IMR-90 (cell line): ENCODE results near the gene MGA. TPM values are rescaled to one million over a fixed set of nuclear protein-coding genes. Genes with fewer than 3 reads are reported as not detected.
A peak's percentile ranks its signal among the peaks of the same experiment; 100 is the strongest.

Experiments used
- ATAC-seq: fragments of 200-7000 bp; cut with Tn5 transposase; 2 replicates; pipeline ENCODE4 v1.9.1; 2020; ENCODE audit warnings: low read depth, mild to moderate bottlenecking, moderate library complexity
- BruUV-seq: library from RNA; stranded (reverse); fragments of 400-500 nt; replicated peaks from 2 replicates; lab custom pipeline; 2021; lab: Mats Ljungman, UMichigan
- CTCF ChIA-PET: fragments of 300-600 bp; formaldehyde crosslinking; extraction: SDS; loops from one replicate; lab custom pipeline; 2021; ENCODE audit warnings: antibody characterized with exemption; lab: Yijun Ruan, JAX
- POLR2A ChIA-PET: fragments of 300-600 bp; sonication (Branson Sonifier 250); formaldehyde crosslinking; loops from one replicate; lab custom pipeline; 2022; ENCODE audit warnings: antibody characterized with exemption; ENCODE audit not compliant: unreplicated experiment; lab: Charles Lee
- DNase-seq: peaks from one replicate; pipeline ENCODE4 v3.0.0; 2013
- H2AFZ ChIP-seq: replicated peaks from 2 replicates; pipeline ENCODE3; 2013; ENCODE audit warnings: low read length, mild to moderate bottlenecking; ENCODE audit not compliant: poor library complexity
- H2AK5ac ChIP-seq: 2 replicates; pipeline ENCODE4 v1.6.1; 2013; ENCODE audit warnings: low read depth, low read length, inconsistent platforms
- H2AK9ac ChIP-seq: replicated peaks from 2 replicates; pipeline ENCODE3; 2013; ENCODE audit warnings: mild to moderate bottlenecking, low read depth, low read length, moderate library complexity; ENCODE audit not compliant: poor library complexity
- H2BK120ac ChIP-seq: 2 replicates; pipeline ENCODE4 v1.6.1; 2013; ENCODE audit warnings: low read depth, low read length, inconsistent platforms
- H2BK15ac ChIP-seq: 3 replicates; pipeline ENCODE4 v1.6.1; 2013; ENCODE audit warnings: low read depth, low read length, inconsistent platforms
- H2BK20ac ChIP-seq: 2 replicates; pipeline ENCODE4 v1.6.1; 2013; ENCODE audit warnings: low read depth, mild to moderate bottlenecking, inconsistent platforms, low read length, moderate library complexity
- H2BK5ac ChIP-seq: 2 replicates; pipeline ENCODE4 v1.6.1; 2013; ENCODE audit warnings: mild to moderate bottlenecking, low read depth, low read length, inconsistent platforms; ENCODE audit not compliant: poor library complexity, severe bottlenecking
- H3K14ac ChIP-seq: replicated peaks from 2 replicates; pipeline ENCODE4 v1.6.1; 2013; ENCODE audit warnings: low read depth, low read length, inconsistent platforms
- H3K18ac ChIP-seq: 2 replicates; pipeline ENCODE4 v1.6.1; 2013; ENCODE audit warnings: low read depth, low read length, control low read depth
- H3K23ac ChIP-seq: 2 replicates; pipeline ENCODE4 v1.6.1; 2013; ENCODE audit warnings: low read depth, low read length, inconsistent platforms
- H3K27ac ChIP-seq: 2 replicates; pipeline ENCODE4 v1.5.1; 2013; ENCODE audit warnings: mild to moderate bottlenecking, control low read depth, low read length; ENCODE audit not compliant: insufficient read depth
- H3K27me3 ChIP-seq: 2 replicates; pipeline ENCODE4 v1.6.1; 2013; ENCODE audit warnings: low read length; ENCODE audit not compliant: control insufficient read depth, insufficient read depth
- H3K36me3 ChIP-seq: 2 replicates; pipeline ENCODE4 v1.6.1; 2013; ENCODE audit warnings: low read length, mixed read lengths; ENCODE audit not compliant: control insufficient read depth, insufficient read depth
- H3K4ac ChIP-seq: 2 replicates; pipeline ENCODE4 v1.6.1; 2013; ENCODE audit warnings: low read depth, low read length, inconsistent platforms
- H3K4me1 ChIP-seq: 2 replicates; pipeline ENCODE4 v1.6.1; 2013; ENCODE audit warnings: low read length, mixed read lengths; ENCODE audit not compliant: control insufficient read depth, insufficient read depth
- H3K4me2 ChIP-seq: 2 replicates; pipeline ENCODE4 v1.6.1; 2013; ENCODE audit warnings: low read depth, mild to moderate bottlenecking, control low read depth, low read length, moderate library complexity
- H3K4me3 ChIP-seq: 2 replicates; pipeline ENCODE4 v1.5.1; 2013; ENCODE audit warnings: low read depth, mild to moderate bottlenecking, control low read depth, low read length, moderate library complexity; ENCODE audit not compliant: insufficient read depth
- H3K56ac ChIP-seq: 2 replicates; pipeline ENCODE4 v1.6.1; 2013; ENCODE audit warnings: low read length, inconsistent platforms; ENCODE audit not compliant: insufficient read depth; ENCODE audit errors: extremely low read depth
- H3K79me1 ChIP-seq, 2 experiments: 2 replicates each; pipeline ENCODE4 v1.6.1; 2013; ENCODE audit warnings: low read length in 2 of 2, inconsistent platforms in 1 of 2, low read depth in 1 of 2
- H3K9ac ChIP-seq: 2 replicates; pipeline ENCODE4 v1.6.1; 2013; ENCODE audit warnings: low read depth, low read length, control low read depth
- H3K9me1 ChIP-seq: 2 replicates; pipeline ENCODE4 v1.6.1; 2013; ENCODE audit warnings: low read length, inconsistent platforms; ENCODE audit not compliant: insufficient read depth
- H3K9me3 ChIP-seq: 2 replicates; pipeline ENCODE4 v1.6.1; 2013; ENCODE audit warnings: low read length; ENCODE audit not compliant: control insufficient read depth, insufficient read depth
- H4K20me1 ChIP-seq: 2 replicates; pipeline ENCODE4 v1.6.1; 2013; ENCODE audit warnings: low read length, inconsistent platforms; ENCODE audit not compliant: insufficient read depth
- H4K5ac ChIP-seq: 2 replicates; pipeline ENCODE4 v1.6.1; 2013; ENCODE audit warnings: mild to moderate bottlenecking, low read depth, low read length, control low read depth
- H4K8ac ChIP-seq, 2 experiments: 2 replicates each; pipeline ENCODE4 v1.6.1; 2013; ENCODE audit warnings: low read depth in 2 of 2, low read length in 2 of 2, control low read depth in 1 of 2, inconsistent platforms in 1 of 2
- H4K91ac ChIP-seq: 2 replicates; pipeline ENCODE4 v1.6.1; 2013; ENCODE audit warnings: low read depth, low read length, inconsistent platforms; ENCODE audit not compliant: insufficient read depth
- CEBPB ChIP-seq: IDR thresholded peaks from 2 replicates; pipeline ENCODE4 v1.6.1; 2012; ENCODE audit warnings: low read depth, low read length, improper control_type of control experiment
- MAFK ChIP-seq: IDR thresholded peaks from 2 replicates; pipeline ENCODE4 v1.6.1; 2012; ENCODE audit warnings: low read depth, low read length, improper control_type of control experiment
- MXI1 ChIP-seq: IDR thresholded peaks from 2 replicates; pipeline ENCODE4 v1.6.1; 2012; ENCODE audit warnings: low read depth, mild to moderate bottlenecking, low read length, moderate library complexity, borderline replicate concordance
- NFE2L2 ChIP-seq: fragments of 150-350 bp; IDR thresholded peaks from 2 replicates; pipeline ENCODE4 v1.6.1; 2016; ENCODE audit warnings: low read depth, mild to moderate bottlenecking, low read length
- POLR2A ChIP-seq: IDR thresholded peaks from 2 replicates; pipeline ENCODE4 v1.6.1; 2012; ENCODE audit warnings: mild to moderate bottlenecking, low read depth, low read length
- RAD21 ChIP-seq: IDR thresholded peaks from 2 replicates; pipeline ENCODE4 v1.6.1; 2012; ENCODE audit warnings: low read length, improper control_type of control experiment
- RCOR1 ChIP-seq: IDR thresholded peaks from 2 replicates; pipeline ENCODE4 v1.6.1; 2012; ENCODE audit warnings: mild to moderate bottlenecking, low read length, improper control_type of control experiment; ENCODE audit not compliant: insufficient replicate concordance
- RFX5 ChIP-seq: IDR thresholded peaks from 2 replicates; pipeline ENCODE4 v1.8.0; 2012; ENCODE audit warnings: low read depth, mild to moderate bottlenecking, low read length, moderate library complexity
- USF2 ChIP-seq: fragments of 150-350 bp; IDR thresholded peaks from 2 replicates; pipeline ENCODE4 v1.6.1; 2017; ENCODE audit warnings: mild to moderate bottlenecking, antibody characterized with exemption, low read length, low read depth
- dilution Hi-C: fragments of 300-500 bp; cut with HindIII; formaldehyde crosslinking; loops from one replicate; pipeline ENCODE4 v1.14.3; 2018; ENCODE audit warnings: low sequenced_read_pairs; ENCODE audit not compliant: unreplicated experiment
- in situ Hi-C: fragments of 300-500 bp; cut with MboI; formaldehyde crosslinking; loops from 3 replicates; pipeline ENCODE4 v1.14.3; 2019; ENCODE audit warnings: low sequenced_read_pairs, inconsistent platforms, mixed read lengths
- intact Hi-C: fragments of 100-400 bp; cut with micrococcal nuclease; formaldehyde crosslinking; loops from 2 replicates; pipeline ENCODE4 v1.10.0; 2022
- polyA plus RNA-seq, 3 experiments: library from polyadenylated mRNA; depleted of rRNA; stranded (reverse); fragments of >200 nt; gene quantifications; 2 replicates each; pipeline ENCODE4 v1.2.3, GENCODE V29; 2012; ENCODE audit warnings: low replicate concordance in 1 of 3
- total RNA-seq: library from RNA; depleted of rRNA; stranded (reverse); fragments of >200 nt; gene quantifications from 2 replicates; pipeline ENCODE4 v1.2.3, GENCODE V29; 2012
- TF ChIP-seq, protein P1 (sequence below): conservative IDR thresholded peaks from 2 replicates; pipeline ENCODE4 v1.5.1; 2012; ENCODE audit warnings: mild to moderate bottlenecking, low read depth, low read length, improper control_type of control experiment
- TF ChIP-seq, protein P2 (sequence below): fragments of 150-350 bp; IDR thresholded peaks from 2 replicates; pipeline ENCODE4 v1.6.1; 2016; ENCODE audit warnings: low read depth, mild to moderate bottlenecking, low read length, moderate library complexity, borderline replicate concordance

MGA gene
- total and polyA plus RNA-seq, 2 of the 4 experiments (the other 2 are of a cell fraction), result 3.2 to 38.0 TPM

GRCh38 chr15:41789662-41790061, 129.5 kb downstream of the MGA start:
- Histone ChIP-seq H3K79me1 (peaks cover 44 to 77% of the 10 kb centered on the region in 2 experiments), H3K36me3 (no peaks in the 10 kb centered on the region), H2BK15ac (no peak overlapping the region; the same call in 2 of the 3 replicates), H3K9me3 (no peaks in the 10 kb centered on the region), H3K4me1 (peaks cover 14% of the 10 kb centered on the region), H3K4me3 (no peak overlapping the region), H3K4me2 (no peak overlapping the region), H4K8ac (0 out of 4 replicates have a peak overlapping the region, but pooled peaks of 1 of the 2 experiments have one; percentile 30), H2AK5ac (peak overlapping the region; percentile 55; the same call in 1 of the 2 replicates), H2BK120ac (peak overlapping the region; percentile 84; the same call in 1 of the 2 replicates), H2BK20ac (0 out of 2 replicates have a peak overlapping the region, but pooled peaks have one; percentile 5), H3K56ac (no peak overlapping the region), H4K91ac (peak overlapping the region; percentile 10; the same call in 1 of the 2 replicates), H3K27me3 (no peaks in the 10 kb centered on the region), H3K9ac (no peak overlapping the region), H3K4ac (peak overlapping the region; percentile 54), H2AK9ac (no peak overlapping the region), H2AFZ (no peak overlapping the region), H3K14ac (peak overlapping the region; percentile 12; the same call in 1 of the 2 replicates), H2BK5ac (no peak overlapping the region), H3K9me1 (peaks cover 29% of the 10 kb centered on the region), H3K23ac (peak overlapping the region; percentile 20; the same call in 1 of the 2 replicates), H4K20me1 (0 out of 2 replicates have a peak, but pooled peaks cover 3% of the 10 kb centered on the region), H3K27ac (no peak overlapping the region), H4K5ac (no peak overlapping the region), H3K18ac (no peak overlapping the region)
- intact Hi-C loops, result no loop called here
- in situ Hi-C loops, result no loop called here
- dilution Hi-C loops, result no loop called here
- no peak for TF ChIP-seq RFX5
- TF ChIP-seq MXI1, result no peak
- TF ChIP-seq, protein P1, sequence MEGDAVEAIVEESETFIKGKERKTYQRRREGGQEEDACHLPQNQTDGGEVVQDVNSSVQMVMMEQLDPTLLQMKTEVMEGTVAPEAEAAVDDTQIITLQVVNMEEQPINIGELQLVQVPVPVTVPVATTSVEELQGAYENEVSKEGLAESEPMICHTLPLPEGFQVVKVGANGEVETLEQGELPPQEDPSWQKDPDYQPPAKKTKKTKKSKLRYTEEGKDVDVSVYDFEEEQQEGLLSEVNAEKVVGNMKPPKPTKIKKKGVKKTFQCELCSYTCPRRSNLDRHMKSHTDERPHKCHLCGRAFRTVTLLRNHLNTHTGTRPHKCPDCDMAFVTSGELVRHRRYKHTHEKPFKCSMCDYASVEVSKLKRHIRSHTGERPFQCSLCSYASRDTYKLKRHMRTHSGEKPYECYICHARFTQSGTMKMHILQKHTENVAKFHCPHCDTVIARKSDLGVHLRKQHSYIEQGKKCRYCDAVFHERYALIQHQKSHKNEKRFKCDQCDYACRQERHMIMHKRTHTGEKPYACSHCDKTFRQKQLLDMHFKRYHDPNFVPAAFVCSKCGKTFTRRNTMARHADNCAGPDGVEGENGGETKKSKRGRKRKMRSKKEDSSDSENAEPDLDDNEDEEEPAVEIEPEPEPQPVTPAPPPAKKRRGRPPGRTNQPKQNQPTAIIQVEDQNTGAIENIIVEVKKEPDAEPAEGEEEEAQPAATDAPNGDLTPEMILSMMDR, result no peak
- no peak for TF ChIP-seq MAFK
- no peak for TF ChIP-seq RAD21
- no peak for TF ChIP-seq RCOR1
- TF ChIP-seq POLR2A, result no peak
- TF ChIP-seq USF2, result no peak
- TF ChIP-seq NFE2L2, result no peak
- TF ChIP-seq, protein P2, sequence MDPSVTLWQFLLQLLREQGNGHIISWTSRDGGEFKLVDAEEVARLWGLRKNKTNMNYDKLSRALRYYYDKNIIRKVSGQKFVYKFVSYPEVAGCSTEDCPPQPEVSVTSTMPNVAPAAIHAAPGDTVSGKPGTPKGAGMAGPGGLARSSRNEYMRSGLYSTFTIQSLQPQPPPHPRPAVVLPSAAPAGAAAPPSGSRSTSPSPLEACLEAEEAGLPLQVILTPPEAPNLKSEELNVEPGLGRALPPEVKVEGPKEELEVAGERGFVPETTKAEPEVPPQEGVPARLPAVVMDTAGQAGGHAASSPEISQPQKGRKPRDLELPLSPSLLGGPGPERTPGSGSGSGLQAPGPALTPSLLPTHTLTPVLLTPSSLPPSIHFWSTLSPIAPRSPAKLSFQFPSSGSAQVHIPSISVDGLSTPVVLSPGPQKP, result no peak
- no peak for TF ChIP-seq CEBPB
- ATAC-seq, result no peak
- no peak for DNase-seq
- ChIA-PET POLR2A (interaction anchor here (0.6 kb wide), 1 partner anchor 21 kb away, joined by 4 read pairs; no protein-coding TSS in a partner anchor), CTCF (interaction anchor here (0.5 to 1.6 kb wide), 3 partner anchors 13 to 248 kb away, joined by 3 to 4 read pairs (median 4); partner anchors contain the start of gene MAPKBP1)
- no TSS peak for BruUV-seq
